GM12878 (cell line): ENCODE measurements around the gene FRMD3. TPM values are rescaled to one million over a fixed set of nuclear protein-coding genes. Genes with fewer than 3 reads are reported as not detected.

Source experiments
- ATAC-seq: fragments of 200-7000 bp; cut with Tn5 transposase; 3 replicates; pipeline ENCODE4 v1.9.1; 2020; ENCODE audit warnings: mild to moderate bottlenecking, moderate library complexity
- BruUV-seq: library from RNA; stranded (reverse); fragments of 400-500 nt; replicated peaks from 2 replicates; lab custom pipeline; 2021; lab: Mats Ljungman, UMichigan
- CTCF ChIA-PET: fragments of 300-600 bp; sonication (Branson Sonifier 250); formaldehyde crosslinking; extraction: SDS; loops from one replicate; lab custom pipeline; 2021; ENCODE audit warnings: inconsistent platforms; lab: Yijun Ruan, JAX
- POLR2A ChIA-PET: fragments of 350-600 bp; formaldehyde crosslinking; extraction: SDS; loops from one replicate; lab custom pipeline; 2021; ENCODE audit warnings: inconsistent platforms; lab: Charles Lee
- RAD21 ChIA-PET: fragments of 300-600 bp; sonication (Branson Sonifier 250); formaldehyde crosslinking; loops from one replicate; lab custom pipeline; 2023; ENCODE audit warnings: antibody characterized with exemption; ENCODE audit not compliant: unreplicated experiment; lab: Charles Lee
- SMC1A ChIA-PET: fragments of 300-600 bp; sonication (Branson Sonifier 250); formaldehyde crosslinking; loops from one replicate; lab custom pipeline; 2023; ENCODE audit not compliant: unreplicated experiment, uncharacterized antibody; lab: Charles Lee
- DNase-seq: peaks from one replicate; pipeline ENCODE4 v3.0.0-alpha.2; 2011; ENCODE audit warnings: low read depth, low spot score
- FAIRE-seq: peaks from 3 replicates; lab custom pipeline; 2011; peaks lifted over from hg19 to GRCh38; lab: Jason Lieb, UNC
- H2AFZ ChIP-seq: 2 replicates; pipeline ENCODE4 v1.6.0; 2011; ENCODE audit warnings: low read depth, low read length, control low read depth; ENCODE audit not compliant: control insufficient read depth
- H3K27ac ChIP-seq: 2 replicates; pipeline ENCODE4 v1.5.1; 2011; ENCODE audit warnings: control low read depth; ENCODE audit not compliant: control insufficient read depth, insufficient read depth
- H3K27me3 ChIP-seq, 2 experiments: replicated peaks in 1 of 2; 2 replicates each; pipeline versions ENCODE4 v1.6.0 to v1.6.1; 2011; ENCODE audit warnings: low read length in 1 of 2; ENCODE audit not compliant: control insufficient read depth in 2 of 2, insufficient read depth in 2 of 2
- H3K36me3 ChIP-seq, 2 experiments: 2 replicates each; pipeline ENCODE4 v1.5.1; 2011; ENCODE audit warnings: low read length in 1 of 2; ENCODE audit not compliant: control insufficient read depth in 2 of 2, insufficient read depth in 2 of 2
- H3K4me1 ChIP-seq: 2 replicates; pipeline ENCODE4 v1.6.1; 2011; ENCODE audit warnings: mild to moderate bottlenecking, low read length, moderate library complexity, mixed read lengths; ENCODE audit not compliant: control insufficient read depth, insufficient read depth
- H3K4me2 ChIP-seq: 2 replicates; pipeline ENCODE4 v1.6.0; 2011; ENCODE audit warnings: control low read depth; ENCODE audit not compliant: control insufficient read depth, insufficient read depth
- H3K4me3 ChIP-seq: fragments of 200-600 bp; sonication (generic); 2 replicates; pipeline ENCODE4 v1.5.1; 2016
- H3K79me2 ChIP-seq: 2 replicates; pipeline ENCODE4 v1.6.0; 2011; ENCODE audit warnings: low read length; ENCODE audit not compliant: control insufficient read depth, insufficient read depth
- H3K9ac ChIP-seq: 2 replicates; pipeline ENCODE4 v1.8.0; 2011; ENCODE audit warnings: low read length, control low read depth, mixed read lengths; ENCODE audit not compliant: control insufficient read depth, insufficient read depth
- H3K9me3 ChIP-seq: replicated peaks from 3 replicates; pipeline ENCODE4 v1.5.1; 2011; ENCODE audit warnings: mild to moderate bottlenecking, low read length; ENCODE audit not compliant: control insufficient read depth, insufficient read depth
- H4K20me1 ChIP-seq: 2 replicates; pipeline ENCODE4 v1.6.0; 2011; ENCODE audit not compliant: control insufficient read depth, insufficient read depth
- BHLHE40 ChIP-seq, 2 experiments: fragments of 450-650 bp in 1 of 2; IDR thresholded peaks; 2 replicates each; pipeline ENCODE4 v1.6.1; 2011 to 2017; ENCODE audit warnings: low read depth in 2 of 2, borderline replicate concordance in 1 of 2, improper control_type of control experiment in 1 of 2, low read length in 1 of 2, mild to moderate bottlenecking in 1 of 2
- CHD2 ChIP-seq: IDR thresholded peaks from 2 replicates; pipeline ENCODE4 v1.6.1; 2011; ENCODE audit warnings: low read depth, low read length, improper control_type of control experiment, borderline replicate concordance
- EGR1 ChIP-seq, 2 experiments: IDR thresholded peaks; 1 replicate in 1 of 2; 2 replicates in 1 of 2; pipeline ENCODE4 v1.6.1; 2011 to 2012; ENCODE audit warnings: low read depth in 2 of 2, low read length in 2 of 2, borderline replicate concordance in 1 of 2, mild to moderate bottlenecking in 1 of 2, moderate library complexity in 1 of 2
- FOS ChIP-seq: IDR thresholded peaks from 3 replicates; pipeline ENCODE4 v1.6.1; 2011; ENCODE audit warnings: borderline replicate concordance; ENCODE audit not compliant: insufficient read length; ENCODE audit errors: extremely low read depth
- IRF4 ChIP-seq: IDR thresholded peaks from 2 replicates; pipeline ENCODE4 v1.6.1; 2011; ENCODE audit warnings: low read depth, low read length
- JUND ChIP-seq: IDR thresholded peaks from 2 replicates; pipeline ENCODE4 v1.6.1; 2012; ENCODE audit warnings: low read depth, mild to moderate bottlenecking, low read length, improper control_type of control experiment, moderate library complexity
- NFXL1 ChIP-seq: fragments of 450-650 bp; IDR thresholded peaks from 2 replicates; pipeline ENCODE4 v1.6.1; 2017; ENCODE audit warnings: antibody characterized with exemption, mild to moderate bottlenecking, borderline replicate concordance
- NR2C2 ChIP-seq: IDR thresholded peaks from 2 replicates; pipeline ENCODE4 v1.6.1; 2011; ENCODE audit warnings: borderline replicate concordance, low read depth; ENCODE audit not compliant: control insufficient read depth, insufficient read length
- SMAD5 ChIP-seq: IDR thresholded peaks from 2 replicates; pipeline ENCODE4 v1.6.1; 2016; ENCODE audit warnings: antibody characterized with exemption, low read depth
- SREBF2 ChIP-seq: IDR thresholded peaks from 2 replicates; pipeline ENCODE4 v1.6.1; 2012; ENCODE audit warnings: mild to moderate bottlenecking, low read length
- SUZ12 ChIP-seq: fragments of 200-600 bp; sonication (generic); IDR thresholded peaks from one replicate; pipeline ENCODE4 v1.6.1; 2018; ENCODE audit warnings: antibody characterized with exemption, mild to moderate bottlenecking; ENCODE audit not compliant: unreplicated experiment
- TCF3 ChIP-seq: IDR thresholded peaks from 2 replicates; pipeline ENCODE4 v1.6.1; 2012; ENCODE audit warnings: low read depth, mild to moderate bottlenecking, low read length, borderline replicate concordance; ENCODE audit not compliant: insufficient read depth
- ZSCAN29 ChIP-seq: fragments of 450-650 bp; IDR thresholded peaks from 2 replicates; pipeline ENCODE4 v1.6.1; 2017; ENCODE audit warnings: mild to moderate bottlenecking, moderate library complexity
- WGBS: methylation state at CpG from one replicate; pipeline ENCODE4 v1.1.6; 2016; ENCODE audit warnings: low lambda C conversion rate; ENCODE audit not compliant: insufficient replicate concordance, insufficient coverage; ENCODE audit errors: missing lambda C conversion rate; 5-methylcytosine and 5-hydroxymethylcytosine counted together
- in situ Hi-C: fragments of 300-500 bp; cut with MboI; formaldehyde crosslinking; loops from 9 replicates; pipeline ENCODE4 v1.14.3; 2018; ENCODE audit warnings: mixed read lengths
- intact Hi-C: fragments of 100-400 bp; cut with micrococcal nuclease; formaldehyde crosslinking; loops from one replicate; pipeline ENCODE4 v1.14.2; 2022; ENCODE audit not compliant: unreplicated experiment
- polyA plus RNA-seq, 11 experiments: library from polyadenylated mRNA; depleted of rRNA in 4 of 11; unstranded in 6 of 11; stranded (reverse) in 5 of 11; fragments of >200 nt; fragmentation: Nextera tagmentation in 4 of 11; fragmentation: Illumina TruSeq in 1 of 11; extraction: Ambion mirVana in 4 of 11; extraction: Trizol in 1 of 11; gene quantifications; 1 replicate in 1 of 11; 2 replicates in 10 of 11; pipeline versions ENCODE4 v1.2.1 to v1.2.3, GENCODE V29; 2011 to 2016; ENCODE audit warnings: inconsistent platforms in 2 of 11, missing spikeins in 2 of 11, low read depth in 1 of 11
- total RNA-seq, 4 experiments: library from RNA; depleted of rRNA in 3 of 4; stranded (reverse); fragments of >200 nt in 3 of 4; fragmentation: Illumina TruSeq in 1 of 4; extraction: Trizol in 1 of 4; gene quantifications; 2 replicates each; pipeline versions ENCODE4 v1.2.1 to v1.2.3, GENCODE V29; 2013 to 2021
- TF ChIP-seq, protein P1 (sequence below): fragments of 450-650 bp; IDR thresholded peaks from 2 replicates; pipeline ENCODE4 v1.6.1; 2017; ENCODE audit warnings: mild to moderate bottlenecking
- TF ChIP-seq, protein P2 (sequence below): IDR thresholded peaks from 2 replicates; pipeline ENCODE4 v1.6.1; 2012; ENCODE audit warnings: low read depth, low read length, improper control_type of control experiment
- TF ChIP-seq, protein P3 (sequence below): IDR thresholded peaks from 2 replicates; pipeline ENCODE4 v1.6.1; 2011; ENCODE audit warnings: mild to moderate bottlenecking, low read depth, low read length, moderate library complexity; ENCODE audit not compliant: insufficient replicate concordance
- TF ChIP-seq, protein P4 (sequence below): fragments of 450-650 bp; IDR thresholded peaks from 2 replicates; pipeline ENCODE4 v1.6.1; 2016; ENCODE audit warnings: mild to moderate bottlenecking

FRMD3 gene
- total and polyA plus RNA-seq, 10 of the 15 experiments (the other 5 are each of a cell fraction or from before 2014, with no cell fraction given) = 0.04 to 0.68 (median 0.21) TPM; not detected in 1

DNA sequence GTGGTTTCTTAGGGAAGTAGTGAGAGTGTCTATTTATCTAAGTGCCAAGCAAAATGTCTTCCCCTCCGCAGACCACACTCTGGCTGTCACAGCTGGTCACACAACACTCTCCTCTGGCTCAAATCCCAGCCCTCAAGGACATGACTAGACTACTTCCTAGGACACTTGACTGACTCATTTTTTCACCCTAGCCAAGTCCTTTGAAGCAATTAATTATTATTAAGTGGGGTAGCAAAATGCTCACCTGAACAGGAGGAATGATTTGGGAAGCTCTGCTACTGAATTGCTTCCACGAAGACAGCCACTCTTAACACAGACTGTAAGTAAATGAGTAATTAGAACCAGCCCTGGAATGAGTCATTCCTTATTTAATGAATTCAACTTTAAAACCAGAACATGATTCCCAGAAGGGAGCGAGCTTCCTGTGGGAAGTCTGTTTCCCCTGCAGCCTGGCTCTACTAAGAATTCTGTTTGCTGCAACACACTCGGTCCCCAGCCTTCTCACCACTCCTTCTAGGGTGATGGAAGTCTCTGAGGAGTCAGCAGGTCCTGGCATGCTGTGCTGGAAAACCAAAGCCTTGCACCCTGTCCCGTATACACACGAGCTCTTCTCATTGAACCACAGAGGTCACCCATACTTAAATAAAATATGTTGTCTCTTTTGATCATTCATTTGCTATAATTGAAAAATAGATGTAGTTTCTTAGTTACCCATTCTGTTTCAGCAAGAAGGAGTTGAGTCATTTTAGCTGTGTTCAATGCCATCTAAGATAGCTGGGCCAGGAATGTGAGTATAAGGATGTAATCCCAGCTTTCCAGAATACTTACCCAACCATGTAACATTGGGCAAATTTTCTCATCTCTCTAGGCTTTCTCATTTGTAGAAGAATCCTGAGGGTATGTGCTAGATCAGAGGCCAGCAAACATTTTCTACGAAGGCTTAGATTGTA lies 256.6 kb downstream of the FRMD3 start (continued):
- TF ChIP-seq, protein P1, sequence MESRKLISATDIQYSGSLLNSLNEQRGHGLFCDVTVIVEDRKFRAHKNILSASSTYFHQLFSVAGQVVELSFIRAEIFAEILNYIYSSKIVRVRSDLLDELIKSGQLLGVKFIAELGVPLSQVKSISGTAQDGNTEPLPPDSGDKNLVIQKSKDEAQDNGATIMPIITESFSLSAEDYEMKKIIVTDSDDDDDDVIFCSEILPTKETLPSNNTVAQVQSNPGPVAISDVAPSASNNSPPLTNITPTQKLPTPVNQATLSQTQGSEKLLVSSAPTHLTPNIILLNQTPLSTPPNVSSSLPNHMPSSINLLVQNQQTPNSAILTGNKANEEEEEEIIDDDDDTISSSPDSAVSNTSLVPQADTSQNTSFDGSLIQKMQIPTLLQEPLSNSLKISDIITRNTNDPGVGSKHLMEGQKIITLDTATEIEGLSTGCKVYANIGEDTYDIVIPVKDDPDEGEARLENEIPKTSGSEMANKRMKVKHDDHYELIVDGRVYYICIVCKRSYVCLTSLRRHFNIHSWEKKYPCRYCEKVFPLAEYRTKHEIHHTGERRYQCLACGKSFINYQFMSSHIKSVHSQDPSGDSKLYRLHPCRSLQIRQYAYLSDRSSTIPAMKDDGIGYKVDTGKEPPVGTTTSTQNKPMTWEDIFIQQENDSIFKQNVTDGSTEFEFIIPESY = no peak
- TF ChIP-seq JUND (no peak), NFXL1 (no peak), ZSCAN29 (no peak), TCF3 (no peak)
- TF ChIP-seq, protein P2, sequence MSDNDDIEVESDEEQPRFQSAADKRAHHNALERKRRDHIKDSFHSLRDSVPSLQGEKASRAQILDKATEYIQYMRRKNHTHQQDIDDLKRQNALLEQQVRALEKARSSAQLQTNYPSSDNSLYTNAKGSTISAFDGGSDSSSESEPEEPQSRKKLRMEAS = no peak

DNA sequence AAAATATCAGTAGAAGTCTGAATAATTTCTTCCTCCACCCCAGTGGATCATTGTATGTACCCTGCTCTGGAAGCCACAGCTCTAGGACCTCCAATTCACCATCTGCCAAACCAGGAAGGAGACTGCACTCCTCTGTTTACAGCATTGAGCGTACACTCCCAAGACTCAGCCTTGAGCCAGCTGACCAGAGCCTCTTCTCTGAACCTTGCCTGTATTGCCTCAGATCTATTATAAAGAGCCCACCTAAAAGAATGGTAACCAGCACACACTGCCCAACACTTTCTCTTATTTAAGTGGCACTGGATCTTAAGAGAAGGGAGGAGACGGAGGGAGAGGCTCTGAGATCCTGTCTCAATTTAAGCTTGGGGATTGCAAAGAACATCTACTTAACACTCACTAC lies 257.4 kb downstream of the FRMD3 start:
- ChIA-PET RAD21 (no interaction called here), SMC1A (no interaction called here), CTCF (interaction anchor here (0.6 kb wide), 1 partner anchor 16 kb away, joined by 3 read pairs; no protein-coding TSS in a partner anchor), POLR2A (no interaction called here)
- Histone ChIP-seq H3K27me3 (no peaks in the 10 kb centered on the region), H3K4me3 (no peak overlapping the region), H3K36me3 (no peaks in the 10 kb centered on the region), H4K20me1 (no peaks in the 10 kb centered on the region), H3K4me2 (no peak overlapping the region), H2AFZ (no peak overlapping the region), H3K79me2 (no peaks in the 10 kb centered on the region), H3K9me3 (no peaks in the 10 kb centered on the region; the same call in 2 of the 3 replicates), H3K9ac (no peak overlapping the region), H3K27ac (no peak overlapping the region), H3K4me1 (no peaks in the 10 kb centered on the region)
- ATAC-seq = no peak; the same call in 2 of the 3 replicates
- in situ Hi-C loops = no loop called here
- DNase-seq = no peak
- WGBS = 28% methylated on average over 2 of the region's 2 CpGs
- no peak for FAIRE-seq
- intact Hi-C loops = no loop called here
- no TSS peak for BruUV-seq
- TF ChIP-seq, protein P3, sequence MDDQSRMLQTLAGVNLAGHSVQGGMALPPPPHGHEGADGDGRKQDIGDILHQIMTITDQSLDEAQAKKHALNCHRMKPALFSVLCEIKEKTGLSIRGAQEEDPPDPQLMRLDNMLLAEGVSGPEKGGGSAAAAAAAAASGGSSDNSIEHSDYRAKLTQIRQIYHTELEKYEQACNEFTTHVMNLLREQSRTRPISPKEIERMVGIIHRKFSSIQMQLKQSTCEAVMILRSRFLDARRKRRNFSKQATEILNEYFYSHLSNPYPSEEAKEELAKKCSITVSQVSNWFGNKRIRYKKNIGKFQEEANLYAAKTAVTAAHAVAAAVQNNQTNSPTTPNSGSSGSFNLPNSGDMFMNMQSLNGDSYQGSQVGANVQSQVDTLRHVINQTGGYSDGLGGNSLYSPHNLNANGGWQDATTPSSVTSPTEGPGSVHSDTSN = no peak
- TF ChIP-seq EGR1 (IDR thresholded peaks at IDR 0.05; ENCODE audit: borderline replicate concordance in 1 of 2, low read depth in 2 of 2, low read length in 2 of 2) (no peak), SREBF2 (no peak), IRF4 (no peak), FOS (no peak), BHLHE40 (IDR thresholded peaks at IDR 0.05; ENCODE audit: borderline replicate concordance in 1 of 2, low read depth in 2 of 2, low read length in 1 of 2) (no peak), SUZ12 (no peak), CHD2 (no peak), NR2C2 (no peak), SMAD5 (no peak)
- TF ChIP-seq, protein P4, sequence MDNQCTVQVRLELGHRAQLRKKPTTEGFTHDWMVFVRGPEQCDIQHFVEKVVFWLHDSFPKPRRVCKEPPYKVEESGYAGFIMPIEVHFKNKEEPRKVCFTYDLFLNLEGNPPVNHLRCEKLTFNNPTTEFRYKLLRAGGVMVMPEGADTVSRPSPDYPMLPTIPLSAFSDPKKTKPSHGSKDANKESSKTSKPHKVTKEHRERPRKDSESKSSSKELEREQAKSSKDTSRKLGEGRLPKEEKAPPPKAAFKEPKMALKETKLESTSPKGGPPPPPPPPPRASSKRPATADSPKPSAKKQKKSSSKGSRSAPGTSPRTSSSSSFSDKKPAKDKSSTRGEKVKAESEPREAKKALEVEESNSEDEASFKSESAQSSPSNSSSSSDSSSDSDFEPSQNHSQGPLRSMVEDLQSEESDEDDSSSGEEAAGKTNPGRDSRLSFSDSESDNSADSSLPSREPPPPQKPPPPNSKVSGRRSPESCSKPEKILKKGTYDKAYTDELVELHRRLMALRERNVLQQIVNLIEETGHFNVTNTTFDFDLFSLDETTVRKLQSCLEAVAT = no peak
